ENCODE data around the gene SYCE3. TPM values are rescaled to one million over a fixed set of nuclear protein-coding genes. Genes with fewer than 3 reads are reported as not detected.
"Not testable (repeated sequence)": the region's sequence is repeated elsewhere in the genome, so short reads cannot be mapped to it uniquely, and the experiment has no call there.

Gene SYCE3
- total and polyA plus RNA-seq, 9 of the 15 experiments (the other 6 are each of a cell fraction or from before 2014, with no cell fraction given), result 0.56 TPM; not detected in 8

DNA sequence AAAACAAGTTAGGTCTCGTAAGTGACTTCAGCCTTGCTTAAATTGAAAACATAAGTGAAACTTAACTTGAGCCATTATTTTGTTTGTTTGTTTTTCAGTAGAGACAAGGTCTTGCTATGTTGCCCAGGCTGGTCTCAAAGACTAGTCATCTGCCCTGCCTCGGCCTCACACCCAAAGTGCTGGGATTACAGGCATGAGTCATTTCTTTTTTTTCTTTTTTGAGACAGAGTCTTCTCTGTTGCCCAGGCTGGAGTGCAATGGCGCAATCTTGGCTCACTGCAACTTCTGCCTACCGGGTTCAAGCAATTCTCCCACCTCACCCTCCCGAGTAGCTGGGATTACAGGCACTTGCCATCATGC, 21.1 kb downstream of the SYCE3 start:
- H3K4me3 ChIP-seq; BruUV-seq (replicated peaks); in situ Hi-C loops (cut with MboI); H3K27me3 ChIP-seq (ENCODE audit: control insufficient read depth in 2 of 2, insufficient read depth in 2 of 2, low read length in 2 of 2); CTCF ChIA-PET (ENCODE audit: low intra/inter-chr PET ratio); H3K4me2 ChIP-seq (ENCODE audit: insufficient read depth, low read length); H3K9me3 ChIP-seq (replicated peaks; ENCODE audit: control insufficient read depth, insufficient read depth, low read depth, low read length); DNase-seq (ENCODE audit: extremely low read depth in 1 of 4, low spot score in 3 of 4); H3K27ac ChIP-seq (ENCODE audit: extremely low read depth, low read depth, low read length); ATAC-seq; H3K36me3 ChIP-seq (ENCODE audit: control insufficient read depth, insufficient read depth, low read length); intact Hi-C loops (cut with micrococcal nuclease); H2AFZ ChIP-seq (ENCODE audit: low read depth, low read length); H4K20me1 ChIP-seq (replicated peaks; ENCODE audit: control insufficient read depth, insufficient read depth, low read length); H3K9me1 ChIP-seq (ENCODE audit: control insufficient read depth, insufficient read depth, low read length); H3K79me2 ChIP-seq (ENCODE audit: control insufficient read depth, insufficient read depth, low read length); H3K9ac ChIP-seq (ENCODE audit: insufficient read depth in 1 of 2, low read depth in 2 of 2, low read length in 2 of 2); FAIRE-seq; TF ChIP-seq ATF3 (CRISPR knock-in tag; conservative IDR thresholded peaks at IDR 0.05); JUND (tag; IDR thresholded peaks at IDR 0.05; ENCODE audit: borderline replicate concordance, low read depth, low read length): not testable (repeated sequence)
- peaks cover 15 to 26% of the 10 kb centered on the region in 2 experiments for H3K4me1 ChIP-seq (replicated peaks in 1 of 2; ENCODE audit: control insufficient read depth in 2 of 2, insufficient read depth in 2 of 2, low read length in 2 of 2)
- TF ChIP-seq CEBPG (CRISPR knock-in tag; IDR thresholded peaks at IDR 0.05) (peak; percentile 62), CEBPG (tag; conservative IDR thresholded peaks at IDR 0.05 in 1 of 2, IDR thresholded peaks at IDR 0.05 in 1 of 2) (peak; percentile 80 to 82), DPF2 (IDR thresholded peaks at IDR 0.05) (peak; percentile 20; the same call in 1 of the 2 replicates), ZNF175 (CRISPR knock-in tag; IDR thresholded peaks at IDR 0.05; ENCODE audit: low read depth) (0 out of 2 replicates have a peak, but pooled peaks have one; percentile 13), ATF3 (IDR thresholded peaks at IDR 0.05) (peak; percentile 76), ZNF384 (IDR thresholded peaks at IDR 0.05; ENCODE audit: low read depth, low read length) (0 out of 2 replicates have a peak, but pooled peaks have one; percentile 30), L3MBTL2 (IDR thresholded peaks at IDR 0.05) (0 out of 2 replicates have a peak, but pooled peaks have one; percentile 18), HMBOX1 (IDR thresholded peaks at IDR 0.05) (peak; percentile 87), CEBPB (tag; IDR thresholded peaks at IDR 0.05) (peak; percentile 85), SMARCE1 (IDR thresholded peaks at IDR 0.05) (peak; percentile 26; the same call in 1 of the 2 replicates), ZNF121 (CRISPR knock-in tag; conservative IDR thresholded peaks at IDR 0.05) (peak; percentile 45), JUND (IDR thresholded peaks at IDR 0.05; ENCODE audit: borderline replicate concordance, low read depth, low read length) (peak; percentile 63; the same call in 1 of the 2 replicates), FOSL1 (tag; conservative IDR thresholded peaks at IDR 0.05) (peak; percentile 79)
- 35% methylated on average over 5 of the region's 5 CpGs for WGBS (ENCODE audit: insufficient coverage, low coverage, missing lambda C conversion rate)
- POLR2A ChIA-PET, result interaction anchor here (0.6 kb wide), 2 partner anchors 17 to 58 kb away, joined by 3 to 5 read pairs; no protein-coding TSS in a partner anchor

Measured in K562 (cell line).